ENCODE measurements around the gene STAG1.

The STAG1 gene

GRCh38 chr3:136300444-136300843 lies 451.7 kb downstream of the STAG1 start:
- DNase-seq: no peak

- no peak for DNase-seq
These were observed 454.4 kb downstream of the STAG1 start for GRCh38 chr3:136297826-136298225.

GRCh38 chr3:136296960-136297359 lies 455.2 kb downstream of the STAG1 start:
- DNase-seq: no peak

- DNase-seq: no peak
These were observed 458.0 kb downstream of the STAG1 start for GRCh38 chr3:136294176-136294575.

- no peak for DNase-seq
These were observed 458.9 kb downstream of the STAG1 start for GRCh38 chr3:136293279-136293678.

- no peak for DNase-seq
These were observed 459.7 kb downstream of the STAG1 start for GRCh38 chr3:136292500-136292899.

GRCh38 chr3:136291302-136291701 lies 460.9 kb downstream of the STAG1 start:
- no peak for DNase-seq

Data from T-helper 2 cell (primary cell).